Measurements from ENCODE around the gene GPC5. TPM values are rescaled to one million over a fixed set of nuclear protein-coding genes. Genes with fewer than 3 reads are reported as not detected.

GPC5 gene
- total RNA-seq, 1 donor from 2014 or later: 2.5 TPM

GRCh38 chr13:92297971-92298942 lies 899.8 kb downstream of the GPC5 start:
- H3K9me3 Mint-ChIP-seq: peaks cover 22% of the 10 kb centered on the region
- H3K4me1 Mint-ChIP-seq: peaks cover 6% of the 10 kb centered on the region
- no peak overlapping the region for H3K4me3 Mint-ChIP-seq
- no peak for TF ChIP-seq CTCF (IDR thresholded peaks at IDR 0.05; ENCODE audit: unreplicated experiment)
- H3K36me3 Mint-ChIP-seq: no peaks in the 10 kb centered on the region
- no peaks in the 10 kb centered on the region for H3K27me3 Mint-ChIP-seq (ENCODE audit: low read depth)
- DNase-seq (ENCODE audit: low spot score in 2 of 2, unreplicated experiment in 2 of 2): no peak
- peak overlapping the region; percentile 73 for H3K27ac Mint-ChIP-seq

- Mint-ChIP-seq H3K4me1 (peaks cover 6% of the 10 kb centered on the region), H3K27me3 (ENCODE audit: low read depth) (no peaks in the 10 kb centered on the region), H3K9me3 (peaks cover 5% of the 10 kb centered on the region), H3K27ac (no peak overlapping the region), H3K4me3 (no peak overlapping the region), H3K36me3 (no peaks in the 10 kb centered on the region)
- no peak for TF ChIP-seq CTCF (IDR thresholded peaks at IDR 0.05; ENCODE audit: unreplicated experiment)
- DNase-seq (ENCODE audit: low spot score in 2 of 2, unreplicated experiment in 2 of 2): no peak
Measured at GRCh38 chr13:92300651-92301050, 902.2 kb downstream of the GPC5 start.

GRCh38 chr13:92303428-92303827 lies 905.0 kb downstream of the GPC5 start:
- no peak for DNase-seq (ENCODE audit: low spot score in 2 of 2, unreplicated experiment in 2 of 2)
- Mint-ChIP-seq H3K27ac (no peak overlapping the region), H3K4me1 (peaks cover 6% of the 10 kb centered on the region), H3K4me3 (no peak overlapping the region), H3K27me3 (ENCODE audit: low read depth) (no peaks in the 10 kb centered on the region), H3K9me3 (no peaks in the 10 kb centered on the region), H3K36me3 (no peaks in the 10 kb centered on the region)
- TF ChIP-seq CTCF (IDR thresholded peaks at IDR 0.05; ENCODE audit: unreplicated experiment): no peak

- TF ChIP-seq CTCF (IDR thresholded peaks at IDR 0.05; ENCODE audit: unreplicated experiment): no peak
- Mint-ChIP-seq H3K4me1 (peaks cover 3% of the 10 kb centered on the region), H3K27ac (no peak overlapping the region), H3K27me3 (ENCODE audit: low read depth) (no peaks in the 10 kb centered on the region), H3K4me3 (no peak overlapping the region), H3K9me3 (peaks cover 19% of the 10 kb centered on the region), H3K36me3 (no peaks in the 10 kb centered on the region)
- no peak for DNase-seq (ENCODE audit: low spot score in 2 of 2, unreplicated experiment in 2 of 2)
Measured at GRCh38 chr13:92307752-92308151, 909.3 kb downstream of the GPC5 start.

- H3K9me3 Mint-ChIP-seq: peaks cover 26% of the 10 kb centered on the region
- no peak overlapping the region for H3K27ac Mint-ChIP-seq
Measured at GRCh38 chr13:92312823-92313222, 914.4 kb downstream of the GPC5 start.

More at GRCh38 chr13:92312823-92313222, 914.4 kb downstream of the GPC5 start:
- DNase-seq (ENCODE audit: low spot score in 2 of 2, unreplicated experiment in 2 of 2): no peak
- TF ChIP-seq CTCF (IDR thresholded peaks at IDR 0.05; ENCODE audit: unreplicated experiment): no peak
- Mint-ChIP-seq H3K36me3 (peaks cover 2% of the 10 kb centered on the region), H3K4me1 (peaks cover 8% of the 10 kb centered on the region), H3K27me3 (ENCODE audit: low read depth) (no peaks in the 10 kb centered on the region), H3K4me3 (no peak overlapping the region)
